Left renal pelvis (tissue), 4 donors: ENCODE measurements around the gene RTBDN. TPM values are rescaled to one million over a fixed set of nuclear protein-coding genes. Genes with fewer than 3 reads are reported as not detected.
A peak's percentile ranks its signal among the peaks of the same experiment; 100 is the strongest.
"Not testable (repeated sequence)": the region's sequence is repeated elsewhere in the genome, so short reads cannot be mapped to it uniquely, and the experiment has no call there.

ENCODE experiments used
- DNase-seq, 4 donors: peaks; one replicate each; pipeline ENCODE4 v3.0.0-alpha.2; 2013; ENCODE audit warnings: low read depth in 4 of 4, low spot score in 3 of 4
- polyA plus RNA-seq, 4 donors: library from polyadenylated mRNA; unstranded; fragments of 120-200 nt; gene quantifications; one replicate each; pipeline ENCODE4 v1.2.1, GENCODE V29; 2013; ENCODE audit not compliant: insufficient read length in 4 of 4

The RTBDN gene
- polyA plus RNA-seq, 4 donors = 0.20 to 0.29 TPM; not detected in 2

GRCh38 chr19:12858041-12858928 lies 23.9 kb upstream of the RTBDN start:
- no peak for DNase-seq

GRCh38 chr19:12856653-12857052 lies 22.3 kb upstream of the RTBDN start:
- no peak for DNase-seq

- DNase-seq = peak in 3 of 4 donors; percentile 46 to 53 (median 46)
Measured at GRCh38 chr19:12847159-12848139, 13.1 kb upstream of the RTBDN start.

GRCh38 chr19:12846613-12847012 lies 12.2 kb upstream of the RTBDN start:
- DNase-seq = not testable (repeated sequence)

- DNase-seq = no peak
Measured at GRCh38 chr19:12843999-12844732, 9.8 kb upstream of the RTBDN start.

- no peak for DNase-seq
Measured at GRCh38 chr19:12843328-12843727, 8.9 kb upstream of the RTBDN start.

- no peak for DNase-seq
Measured at GRCh38 chr19:12842511-12842910, 8.1 kb upstream of the RTBDN start.

- no peak for DNase-seq
Measured at GRCh38 chr19:12841094-12841493, 6.7 kb upstream of the RTBDN start.

- peak in 1 of 4 donors; percentile 29 for DNase-seq
Measured at GRCh38 chr19:12840091-12841079, 6.0 kb upstream of the RTBDN start.

- DNase-seq = no peak
Measured at GRCh38 chr19:12838886-12839756, 4.7 kb upstream of the RTBDN start.

- DNase-seq = no peak
Measured at GRCh38 chr19:12838182-12838885, 4.0 kb upstream of the RTBDN start, which contains the start of gene MAST1. Gene MAST1 (plus strand): TSS chr19:12838515. CDS start chr19:12838573, 58 bp downstream.

- no peak for DNase-seq
Measured at GRCh38 chr19:12837225-12837624, 2.8 kb upstream of the RTBDN start.

- DNase-seq = no peak
Measured at GRCh38 chr19:12836529-12836863, 2.1 kb upstream of the RTBDN start.

- no peak for DNase-seq
Measured at GRCh38 chr19:12834976-12835757, 788 bp upstream of the RTBDN start.

- no peak for DNase-seq
Measured at GRCh38 chr19:12833738-12834565, 427 bp downstream of the RTBDN start.

- DNase-seq = no peak
Measured at GRCh38 chr19:12833418-12833737, 1.0 kb downstream of the RTBDN start.
